Panc1 (cell line): ENCODE results near the gene CAPN15. TPM values are rescaled to one million over a fixed set of nuclear protein-coding genes. Genes with fewer than 3 reads are reported as not detected.

Source experiments
- ATAC-seq: fragments of 200-7000 bp; cut with Tn5 transposase; 2 replicates; pipeline ENCODE4 v1.9.1; 2020; ENCODE audit warnings: mild to moderate bottlenecking, moderate library complexity
- BruUV-seq: library from RNA; stranded (reverse); fragments of 400-500 nt; replicated peaks from 2 replicates; lab custom pipeline; 2021; lab: Mats Ljungman, UMichigan
- CTCF ChIA-PET: fragments of 300-600 bp; sonication (Branson Sonifier 250); formaldehyde crosslinking; loops from one replicate; lab custom pipeline; 2022; ENCODE audit warnings: antibody characterized with exemption; lab: Charles Lee
- POLR2A ChIA-PET: fragments of 300-600 bp; sonication (Branson Sonifier 250); formaldehyde crosslinking; loops from one replicate; lab custom pipeline; 2022; ENCODE audit warnings: antibody characterized with exemption; lab: Charles Lee
- DNase-seq: peaks from one replicate; pipeline ENCODE4 v3.0.0-alpha.2; 2010; ENCODE audit warnings: low read depth, low spot score
- H3K27ac ChIP-seq: 2 replicates; pipeline ENCODE4 v1.5.1; 2011; ENCODE audit warnings: mild to moderate bottlenecking, low read length, inconsistent platforms
- H3K27me3 ChIP-seq: fragments of 200-500 bp; sonication (Bioruptor generic); 2 replicates; pipeline ENCODE4 v1.6.0; 2014; ENCODE audit warnings: low read length, inconsistent platforms; ENCODE audit not compliant: control insufficient read depth, insufficient read depth
- H3K36me3 ChIP-seq: fragments of 200-500 bp; sonication (Bioruptor generic); 2 replicates; pipeline ENCODE4 v1.5.1; 2014; ENCODE audit warnings: inconsistent platforms, mild to moderate bottlenecking, low read length, moderate library complexity; ENCODE audit not compliant: control insufficient read depth, insufficient read depth
- H3K4me1 ChIP-seq: 2 replicates; pipeline ENCODE4 v1.5.1; 2011; ENCODE audit warnings: inconsistent platforms, mild to moderate bottlenecking, low read length, moderate library complexity; ENCODE audit not compliant: control insufficient read depth, insufficient read depth
- H3K4me3 ChIP-seq, 2 experiments: 2 replicates each; pipeline ENCODE4 v1.5.1; 2011 to 2012; ENCODE audit warnings: low read depth in 2 of 2, low read length in 2 of 2, mild to moderate bottlenecking in 2 of 2, inconsistent platforms in 1 of 2, moderate library complexity in 1 of 2
- H3K9me3 ChIP-seq: fragments of 200-500 bp; sonication (Bioruptor generic); 2 replicates; pipeline ENCODE4 v1.5.1; 2014; ENCODE audit warnings: low read depth, mild to moderate bottlenecking, inconsistent platforms, low read length, moderate library complexity; ENCODE audit not compliant: control insufficient read depth, insufficient read depth
- POLR2AphosphoS5 ChIP-seq: IDR thresholded peaks from 2 replicates; pipeline ENCODE4 v1.6.1; 2012; ENCODE audit warnings: mild to moderate bottlenecking, low read depth, low read length, moderate library complexity
- SIN3A ChIP-seq: IDR thresholded peaks from 2 replicates; pipeline ENCODE4 v1.6.1; 2012; ENCODE audit warnings: low read depth, mild to moderate bottlenecking, low read length, moderate library complexity, borderline replicate concordance; ENCODE audit not compliant: insufficient read depth
- TCF7L2 ChIP-seq: IDR thresholded peaks from 2 replicates; pipeline ENCODE4 v1.6.1; 2011; ENCODE audit warnings: mild to moderate bottlenecking, low read depth, low read length, inconsistent platforms
- in situ Hi-C: cut with HindIII; loops from 2 replicates; pipeline ENCODE4 v1.10.0; 2016; ENCODE audit warnings: low sequenced_read_pairs, low pct_unique_long_range_greater_than_20kb
- intact Hi-C: fragments of 100-400 bp; cut with micrococcal nuclease; formaldehyde crosslinking; loops from one replicate; pipeline ENCODE4 v1.10.0; 2022; ENCODE audit not compliant: unreplicated experiment
- total RNA-seq: library from RNA; stranded (reverse); gene quantifications from one replicate; pipeline ENCODE4 v1.2.1, GENCODE V29; 2021; ENCODE audit not compliant: unreplicated experiment
- TF ChIP-seq, protein P1 (sequence below): fragments of 450-650 bp; IDR thresholded peaks from 2 replicates; pipeline ENCODE4 v1.5.1; 2017; ENCODE audit warnings: mild to moderate bottlenecking
- TF ChIP-seq, protein P2 (sequence below), 2 experiments: IDR thresholded peaks; 2 replicates each; pipeline ENCODE4 v1.6.1; 2011 to 2012; ENCODE audit warnings: low read depth in 2 of 2, control low read depth in 1 of 2, low read length in 1 of 2, mild to moderate bottlenecking in 1 of 2, moderate library complexity in 1 of 2; ENCODE audit not compliant: insufficient read depth in 1 of 2

CAPN15 gene
- total RNA-seq, 1 experiment from 2014 or later, result 78.5 TPM

DNA sequence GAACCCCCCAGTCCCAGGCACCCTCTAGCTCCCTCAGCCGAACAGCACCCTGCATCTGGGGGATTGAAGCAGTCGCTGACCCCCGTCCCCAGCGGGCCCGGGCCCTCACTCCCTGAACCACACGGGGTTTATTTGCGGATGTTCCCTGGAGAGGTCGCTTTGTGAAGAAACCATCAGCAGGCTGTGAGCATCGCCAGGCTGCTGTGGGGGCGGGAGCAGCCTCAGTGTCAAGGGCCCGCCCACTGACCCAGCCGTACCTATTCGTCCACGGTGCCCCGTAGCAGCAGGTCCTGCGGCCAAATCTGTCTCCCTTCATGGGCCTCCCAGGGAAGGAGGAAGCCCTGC lies 55.9 kb downstream of the CAPN15 start:
- CTCF ChIA-PET, result no interaction called here
- no peak for DNase-seq
- Histone ChIP-seq H3K9me3 (no peaks in the 10 kb centered on the region), H3K27ac (no peak overlapping the region), H3K4me1 (peaks cover 27% of the 10 kb centered on the region), H3K36me3 (no peaks in the 10 kb centered on the region), H3K4me3 (no peak overlapping the region), H3K27me3 (no peaks in the 10 kb centered on the region)
- TF ChIP-seq, protein P1, sequence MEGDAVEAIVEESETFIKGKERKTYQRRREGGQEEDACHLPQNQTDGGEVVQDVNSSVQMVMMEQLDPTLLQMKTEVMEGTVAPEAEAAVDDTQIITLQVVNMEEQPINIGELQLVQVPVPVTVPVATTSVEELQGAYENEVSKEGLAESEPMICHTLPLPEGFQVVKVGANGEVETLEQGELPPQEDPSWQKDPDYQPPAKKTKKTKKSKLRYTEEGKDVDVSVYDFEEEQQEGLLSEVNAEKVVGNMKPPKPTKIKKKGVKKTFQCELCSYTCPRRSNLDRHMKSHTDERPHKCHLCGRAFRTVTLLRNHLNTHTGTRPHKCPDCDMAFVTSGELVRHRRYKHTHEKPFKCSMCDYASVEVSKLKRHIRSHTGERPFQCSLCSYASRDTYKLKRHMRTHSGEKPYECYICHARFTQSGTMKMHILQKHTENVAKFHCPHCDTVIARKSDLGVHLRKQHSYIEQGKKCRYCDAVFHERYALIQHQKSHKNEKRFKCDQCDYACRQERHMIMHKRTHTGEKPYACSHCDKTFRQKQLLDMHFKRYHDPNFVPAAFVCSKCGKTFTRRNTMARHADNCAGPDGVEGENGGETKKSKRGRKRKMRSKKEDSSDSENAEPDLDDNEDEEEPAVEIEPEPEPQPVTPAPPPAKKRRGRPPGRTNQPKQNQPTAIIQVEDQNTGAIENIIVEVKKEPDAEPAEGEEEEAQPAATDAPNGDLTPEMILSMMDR, result no peak
- TF ChIP-seq, protein P2, sequence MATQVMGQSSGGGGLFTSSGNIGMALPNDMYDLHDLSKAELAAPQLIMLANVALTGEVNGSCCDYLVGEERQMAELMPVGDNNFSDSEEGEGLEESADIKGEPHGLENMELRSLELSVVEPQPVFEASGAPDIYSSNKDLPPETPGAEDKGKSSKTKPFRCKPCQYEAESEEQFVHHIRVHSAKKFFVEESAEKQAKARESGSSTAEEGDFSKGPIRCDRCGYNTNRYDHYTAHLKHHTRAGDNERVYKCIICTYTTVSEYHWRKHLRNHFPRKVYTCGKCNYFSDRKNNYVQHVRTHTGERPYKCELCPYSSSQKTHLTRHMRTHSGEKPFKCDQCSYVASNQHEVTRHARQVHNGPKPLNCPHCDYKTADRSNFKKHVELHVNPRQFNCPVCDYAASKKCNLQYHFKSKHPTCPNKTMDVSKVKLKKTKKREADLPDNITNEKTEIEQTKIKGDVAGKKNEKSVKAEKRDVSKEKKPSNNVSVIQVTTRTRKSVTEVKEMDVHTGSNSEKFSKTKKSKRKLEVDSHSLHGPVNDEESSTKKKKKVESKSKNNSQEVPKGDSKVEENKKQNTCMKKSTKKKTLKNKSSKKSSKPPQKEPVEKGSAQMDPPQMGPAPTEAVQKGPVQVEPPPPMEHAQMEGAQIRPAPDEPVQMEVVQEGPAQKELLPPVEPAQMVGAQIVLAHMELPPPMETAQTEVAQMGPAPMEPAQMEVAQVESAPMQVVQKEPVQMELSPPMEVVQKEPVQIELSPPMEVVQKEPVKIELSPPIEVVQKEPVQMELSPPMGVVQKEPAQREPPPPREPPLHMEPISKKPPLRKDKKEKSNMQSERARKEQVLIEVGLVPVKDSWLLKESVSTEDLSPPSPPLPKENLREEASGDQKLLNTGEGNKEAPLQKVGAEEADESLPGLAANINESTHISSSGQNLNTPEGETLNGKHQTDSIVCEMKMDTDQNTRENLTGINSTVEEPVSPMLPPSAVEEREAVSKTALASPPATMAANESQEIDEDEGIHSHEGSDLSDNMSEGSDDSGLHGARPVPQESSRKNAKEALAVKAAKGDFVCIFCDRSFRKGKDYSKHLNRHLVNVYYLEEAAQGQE (IDR thresholded peaks at IDR 0.05; ENCODE audit: insufficient read depth in 1 of 2, low read depth in 2 of 2, low read length in 1 of 2), result no peak
- TF ChIP-seq POLR2AphosphoS5 (no peak), TCF7L2 (no peak), SIN3A (no peak)
- intact Hi-C loops, result no loop called here
- BruUV-seq, result TSS peak; percentile 48
- in situ Hi-C loops, result no loop called here
- POLR2A ChIA-PET, result no interaction called here
- 0 out of 2 replicates have a peak, but pooled peaks have one; percentile 12 for ATAC-seq

DNA sequence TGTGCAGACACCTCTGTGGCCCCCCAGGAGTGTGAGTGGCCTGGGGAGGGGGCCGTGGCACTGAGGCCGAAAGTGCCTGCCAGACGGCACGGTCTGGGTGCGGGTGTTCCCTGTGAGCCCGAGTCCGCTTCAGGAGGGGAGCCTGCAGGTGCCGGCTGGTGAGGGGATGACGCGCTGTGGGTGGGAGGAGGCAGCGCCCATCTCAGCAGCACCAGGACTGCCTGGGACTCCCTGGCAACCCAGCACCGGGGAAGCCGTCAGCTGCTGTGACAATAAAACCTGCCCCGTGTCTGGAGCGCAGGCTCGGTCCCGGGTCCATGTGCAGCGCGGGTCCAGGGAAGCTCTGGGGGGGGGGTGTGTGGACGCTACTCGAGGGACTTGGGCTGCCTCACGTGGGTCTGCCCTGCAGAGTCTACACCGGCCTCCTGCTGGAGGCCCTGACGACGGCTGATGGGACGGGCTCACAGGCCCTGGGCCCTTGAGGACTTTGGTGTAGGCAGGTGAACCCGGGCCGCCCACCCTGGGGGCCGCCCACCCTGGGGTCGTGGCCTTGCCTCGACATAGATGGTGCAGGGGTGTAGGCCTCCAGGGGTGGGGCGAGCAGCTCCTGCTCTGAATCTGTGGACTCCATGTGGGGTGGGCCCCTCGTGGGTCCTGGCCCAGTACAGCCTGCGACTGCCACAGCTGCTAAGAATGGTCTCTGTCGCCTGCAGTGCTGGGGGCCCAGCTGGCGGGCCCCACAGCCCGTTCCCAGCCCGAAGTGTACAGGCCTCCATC lies 56.5 kb downstream of the CAPN15 start:
- H3K4me3 ChIP-seq, result no peak overlapping the region

More for the DNA sequence above, 56.5 kb downstream of the CAPN15 start:
- Histone ChIP-seq H3K9me3 (no peaks in the 10 kb centered on the region), H3K36me3 (no peaks in the 10 kb centered on the region), H3K27me3 (no peaks in the 10 kb centered on the region), H3K4me1 (peaks cover 27% of the 10 kb centered on the region), H3K27ac (no peak overlapping the region)
- no TSS peak for BruUV-seq
- intact Hi-C loops (no loop called here), in situ Hi-C loops (no loop called here)
- POLR2A ChIA-PET, result interaction anchor here (0.8 kb wide), 1 partner anchor 54 kb away, joined by 3 read pairs; no protein-coding TSS in a partner anchor
- ATAC-seq (peak; percentile 22; the same call in 1 of the 2 replicates), DNase-seq (no peak)
- TF ChIP-seq POLR2AphosphoS5 (0 out of 2 replicates have a peak, but pooled peaks have one; percentile 18), SIN3A (no peak)
- TF ChIP-seq, protein P2 (IDR thresholded peaks at IDR 0.05; ENCODE audit: insufficient read depth in 1 of 2, low read depth in 2 of 2, low read length in 1 of 2), result 0 out of 4 replicates have a peak, but pooled peaks of 1 of the 2 experiments have one; percentile 31
- CTCF ChIA-PET, result no interaction called here
